Activated CD8-positive, alpha-beta memory T cell treated with anti-CD3 and anti-CD28 coated beads, Interleukin-2, amount 10 ng/mL, durations not matched to agents 7 days and 5 days (primary cell): ENCODE data around the gene CTCF. TPM values are rescaled to one million over a fixed set of nuclear protein-coding genes. Genes with fewer than 3 reads are reported as not detected.

Source experiments
- ATAC-seq: fragments of 150-1000 bp; cut with Tn5 transposase; one replicate; pipeline ENCODE4 v1.10.0; 2021; ENCODE audit warnings: moderate library complexity
- CTCF ChIA-PET: fragments of 350-600 bp; sonication (Branson Sonifier 250); formaldehyde crosslinking; loops from one replicate; lab custom pipeline; 2021; ENCODE audit warnings: antibody characterized with exemption; lab: Charles Lee
- DNase-seq: peaks from one replicate; pipeline ENCODE4 v3.0.0-alpha.2; 2020
- H3K27ac Mint-ChIP-seq: one replicate; pipeline ENCODE4 v1.8.0; 2021; ENCODE audit warnings: mild to moderate bottlenecking, mixed read lengths
- H3K27me3 Mint-ChIP-seq: one replicate; pipeline ENCODE4 v1.8.0; 2021; ENCODE audit warnings: mixed read lengths
- H3K36me3 Mint-ChIP-seq: one replicate; pipeline ENCODE4 v1.8.0; 2021; ENCODE audit warnings: mild to moderate bottlenecking, mixed read lengths
- H3K4me1 Mint-ChIP-seq: one replicate; pipeline ENCODE4 v1.8.0; 2021; ENCODE audit warnings: mixed read lengths
- H3K4me3 Mint-ChIP-seq: one replicate; pipeline ENCODE4 v1.8.0; 2021; ENCODE audit warnings: mild to moderate bottlenecking, moderate library complexity, mixed read lengths
- H3K9me3 Mint-ChIP-seq: one replicate; pipeline ENCODE4 v1.8.0; 2022; ENCODE audit warnings: low read depth, mixed read lengths
- total RNA-seq, 2 experiments: library from RNA; stranded (reverse); gene quantifications; one replicate each; pipeline ENCODE4 v1.2.3, GENCODE V29; 2021

The CTCF gene
- total RNA-seq, 2 experiments from 2014 or later: 74.0 to 81.8 TPM

- H3K4me1 Mint-ChIP-seq: peaks cover 40% of the 10 kb centered on the region
- no peaks in the 10 kb centered on the region for H3K27me3 Mint-ChIP-seq
- H3K9me3 Mint-ChIP-seq: no peaks in the 10 kb centered on the region
- H3K27ac Mint-ChIP-seq: no peak overlapping the region
- H3K4me3 Mint-ChIP-seq: no peak overlapping the region
- ATAC-seq (no peak), DNase-seq (no peak)
- CTCF ChIA-PET: interaction anchor here (1.0 to 14.3 kb wide), 8 partner anchors 17 to 122 kb away, joined by 3 to 360 read pairs (median 13); partner anchors contain the start of genes ACD, CARMIL2, CTCF and PARD6A
- peaks cover 4% of the 10 kb centered on the region for H3K36me3 Mint-ChIP-seq
These were observed 16.2 kb upstream of the CTCF start for GRCh38 chr16:67546091-67546501.

GRCh38 chr16:67546761-67547422, 15.4 kb upstream of the CTCF start:
- peak; percentile 81 for DNase-seq
- CTCF ChIA-PET: interaction anchor here (0.6 to 14.3 kb wide), 38 partner anchors 10 to 540 kb away, joined by 3 to 360 read pairs (median 5); partner anchors contain the start of genes ACD, C16orf86, CARMIL2 and CTCF
- Mint-ChIP-seq H3K27ac (peak overlapping the region; percentile 97), H3K9me3 (no peaks in the 10 kb centered on the region), H3K4me1 (peaks cover 40% of the 10 kb centered on the region), H3K36me3 (peaks cover 4% of the 10 kb centered on the region), H3K4me3 (no peak overlapping the region), H3K27me3 (no peaks in the 10 kb centered on the region)
- ATAC-seq: peak; percentile 57

- DNase-seq (peak; percentile 64), ATAC-seq (peak; percentile 46)
- CTCF ChIA-PET: interaction anchor here (0.6 to 14.3 kb wide), 37 partner anchors 11 to 387 kb away, joined by 3 to 360 read pairs (median 5); partner anchors contain the start of genes ACD, C16orf86, CARMIL2 and CTCF
- Mint-ChIP-seq H3K36me3 (no peaks in the 10 kb centered on the region), H3K4me3 (peak overlapping the region; percentile 47), H3K27ac (peak overlapping the region; percentile 97), H3K9me3 (no peaks in the 10 kb centered on the region), H3K27me3 (no peaks in the 10 kb centered on the region), H3K4me1 (peaks cover 37% of the 10 kb centered on the region)
These were observed 14.7 kb upstream of the CTCF start for GRCh38 chr16:67547423-67548264.

GRCh38 chr16:67548265-67549126, 13.8 kb upstream of the CTCF start:
- peaks cover 34% of the 10 kb centered on the region for H3K4me1 Mint-ChIP-seq
- CTCF ChIA-PET: interaction anchor here (0.7 to 14.3 kb wide), 17 partner anchors 11 to 124 kb away, joined by 3 to 360 read pairs (median 14); partner anchors contain the start of genes ACD, C16orf86, CARMIL2 and CTCF
- ATAC-seq (peak; percentile 11), DNase-seq (no peak)
- no peaks in the 10 kb centered on the region for H3K27me3 Mint-ChIP-seq
- H3K27ac Mint-ChIP-seq: peak overlapping the region; percentile 97
- H3K36me3 Mint-ChIP-seq: no peaks in the 10 kb centered on the region
- H3K4me3 Mint-ChIP-seq: no peak overlapping the region
- no peaks in the 10 kb centered on the region for H3K9me3 Mint-ChIP-seq

DNA sequence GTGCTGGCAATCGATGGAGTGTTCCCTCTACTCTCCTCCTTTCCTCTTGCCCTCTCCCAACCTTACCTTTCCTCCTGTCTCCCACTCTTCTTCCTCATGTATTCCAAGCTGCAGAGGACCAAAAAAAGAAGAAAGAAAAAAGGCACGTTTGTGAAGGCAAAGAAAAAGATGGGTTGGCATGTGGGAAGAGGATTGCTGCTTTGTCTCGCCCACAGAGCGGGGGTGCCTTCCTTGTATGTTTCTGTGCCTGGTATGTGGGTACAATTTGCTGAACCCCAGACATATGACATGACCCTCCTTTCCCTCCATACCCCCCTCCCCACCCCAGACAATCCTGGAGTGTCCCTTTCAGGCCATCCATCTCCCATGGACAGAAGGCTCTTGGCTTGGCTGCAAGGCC, 13.1 kb upstream of the CTCF start:
- Mint-ChIP-seq H3K27ac (peak overlapping the region; percentile 97), H3K4me3 (no peak overlapping the region), H3K36me3 (peaks cover 4% of the 10 kb centered on the region), H3K9me3 (no peaks in the 10 kb centered on the region), H3K4me1 (peaks cover 38% of the 10 kb centered on the region), H3K27me3 (no peaks in the 10 kb centered on the region)
- ATAC-seq: no peak
- CTCF ChIA-PET: interaction anchor here (1.5 to 14.3 kb wide), 4 partner anchors 8 to 94 kb away, joined by 4 to 360 read pairs (median 158); partner anchors contain the start of genes CARMIL2 and CTCF
- no peak for DNase-seq

GRCh38 chr16:67549936-67550335, 12.4 kb upstream of the CTCF start:
- H3K36me3 Mint-ChIP-seq: peaks cover 7% of the 10 kb centered on the region
- CTCF ChIA-PET: interaction anchor here (1.5 to 14.3 kb wide), 4 partner anchors 9 to 93 kb away, joined by 4 to 360 read pairs (median 158); partner anchors contain the start of genes CARMIL2 and CTCF
- DNase-seq (no peak), ATAC-seq (no peak)
- H3K27ac Mint-ChIP-seq: peak overlapping the region; percentile 59
- H3K4me3 Mint-ChIP-seq: no peak overlapping the region
- no peaks in the 10 kb centered on the region for H3K27me3 Mint-ChIP-seq
- H3K9me3 Mint-ChIP-seq: no peaks in the 10 kb centered on the region
- H3K4me1 Mint-ChIP-seq: peaks cover 42% of the 10 kb centered on the region

DNA sequence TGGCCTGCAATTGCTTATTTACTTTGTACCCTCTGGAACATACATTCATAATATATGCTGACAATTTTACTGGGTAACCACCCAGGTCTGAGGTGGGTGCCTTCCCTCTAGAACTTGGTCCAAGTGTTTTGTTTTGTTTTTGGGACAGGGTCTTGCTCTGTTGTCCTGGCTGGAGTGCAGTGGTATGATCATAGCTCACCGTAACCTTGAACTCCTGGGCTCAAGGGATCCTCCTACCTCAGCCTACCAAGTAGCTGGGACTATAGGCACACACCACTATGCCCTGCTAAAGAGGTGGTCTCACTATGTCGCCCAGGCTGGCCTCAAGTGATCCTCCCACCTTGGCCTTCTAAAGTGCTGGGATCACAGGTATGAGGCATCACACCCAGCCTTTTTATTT, 11.2 kb upstream of the CTCF start:
- peaks cover 51% of the 10 kb centered on the region for H3K4me1 Mint-ChIP-seq
- H3K4me3 Mint-ChIP-seq: no peak overlapping the region
- CTCF ChIA-PET: interaction anchor here (1.5 to 14.3 kb wide), 4 partner anchors 10 to 92 kb away, joined by 4 to 360 read pairs (median 158); partner anchors contain the start of genes CARMIL2 and CTCF

DNA sequence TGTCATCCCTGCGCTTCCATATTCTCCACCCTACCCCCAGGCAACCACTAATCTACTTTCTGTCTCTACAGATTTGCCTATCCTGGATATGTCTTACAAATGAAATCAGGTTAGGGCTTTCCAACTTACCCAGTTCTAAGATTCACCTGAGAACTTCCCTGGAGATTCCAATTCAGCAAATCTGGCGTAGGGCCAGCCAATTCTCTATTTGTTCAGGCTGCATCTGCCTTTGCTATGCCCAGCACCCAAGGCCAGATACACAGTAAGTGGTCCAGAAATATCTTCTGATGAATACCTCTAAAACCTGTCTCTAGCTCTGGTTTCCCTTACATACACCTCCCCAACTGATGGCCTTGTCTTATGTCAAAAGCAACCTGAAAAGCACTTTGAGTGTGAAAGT, 10.4 kb upstream of the CTCF start:
- no peak for ATAC-seq
- peak overlapping the region; percentile 63 for H3K27ac Mint-ChIP-seq
- H3K4me1 Mint-ChIP-seq: peaks cover 50% of the 10 kb centered on the region
- CTCF ChIA-PET: interaction anchor here (1.8 to 14.3 kb wide), 3 partner anchors 11 to 91 kb away, joined by 6 to 360 read pairs (median 307); partner anchors contain the start of genes CARMIL2 and CTCF
- H3K27me3 Mint-ChIP-seq: no peaks in the 10 kb centered on the region
- no peak for DNase-seq
- peaks cover 7% of the 10 kb centered on the region for H3K36me3 Mint-ChIP-seq
- no peak overlapping the region for H3K4me3 Mint-ChIP-seq
- H3K9me3 Mint-ChIP-seq: no peaks in the 10 kb centered on the region

More for the DNA sequence above, 11.2 kb upstream of the CTCF start:
- DNase-seq: no peak
- Mint-ChIP-seq H3K9me3 (no peaks in the 10 kb centered on the region), H3K27ac (no peak overlapping the region), H3K36me3 (peaks cover 7% of the 10 kb centered on the region), H3K27me3 (no peaks in the 10 kb centered on the region)
- no peak for ATAC-seq

DNA sequence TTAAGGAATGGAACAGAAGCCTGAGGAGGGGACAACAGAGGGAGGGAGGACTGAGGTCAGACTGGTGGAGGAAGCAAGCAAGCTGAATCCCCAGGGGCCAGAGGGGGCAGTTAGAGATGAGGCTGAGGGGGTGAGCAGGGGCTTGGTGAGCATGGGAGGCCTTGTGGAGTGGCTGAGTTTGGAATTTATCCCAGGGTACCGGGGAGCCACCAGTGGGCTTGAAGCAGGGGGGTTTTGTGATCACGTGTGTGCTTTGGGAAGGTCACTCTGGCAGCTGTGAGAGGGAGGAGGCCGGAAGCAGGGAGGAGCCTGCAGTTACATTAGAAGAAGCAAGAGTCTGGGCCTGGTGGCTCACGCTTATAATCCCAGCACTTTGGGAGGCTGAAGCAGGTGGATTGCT, 9.8 kb upstream of the CTCF start:
- ATAC-seq: no peak
- no peak for DNase-seq
- no peak overlapping the region for H3K4me3 Mint-ChIP-seq
- peaks cover 7% of the 10 kb centered on the region for H3K36me3 Mint-ChIP-seq
- H3K4me1 Mint-ChIP-seq: peaks cover 49% of the 10 kb centered on the region
- H3K27ac Mint-ChIP-seq: peak overlapping the region; percentile 63
- H3K9me3 Mint-ChIP-seq: no peaks in the 10 kb centered on the region
- CTCF ChIA-PET: interaction anchor here (1.8 to 14.3 kb wide), 3 partner anchors 11 to 91 kb away, joined by 6 to 360 read pairs (median 307); partner anchors contain the start of genes CARMIL2 and CTCF
- no peaks in the 10 kb centered on the region for H3K27me3 Mint-ChIP-seq

- peaks cover 14% of the 10 kb centered on the region for H3K36me3 Mint-ChIP-seq
- ATAC-seq (peak; percentile 94), DNase-seq (no peak)
- peak overlapping the region; percentile 98 for H3K27ac Mint-ChIP-seq
- CTCF ChIA-PET: interaction anchor here (0.5 to 19.2 kb wide), 13 partner anchors 6 to 334 kb away, joined by 3 to 360 read pairs (median 5); partner anchors contain the start of genes ATP6V0D1, CARMIL2 and CTCF
- peak overlapping the region; percentile 33 for H3K4me3 Mint-ChIP-seq
- peaks cover 53% of the 10 kb centered on the region for H3K4me1 Mint-ChIP-seq
- H3K27me3 Mint-ChIP-seq: no peaks in the 10 kb centered on the region
- no peaks in the 10 kb centered on the region for H3K9me3 Mint-ChIP-seq
These were observed 6.5 kb upstream of the CTCF start for GRCh38 chr16:67555795-67556212.

DNA sequence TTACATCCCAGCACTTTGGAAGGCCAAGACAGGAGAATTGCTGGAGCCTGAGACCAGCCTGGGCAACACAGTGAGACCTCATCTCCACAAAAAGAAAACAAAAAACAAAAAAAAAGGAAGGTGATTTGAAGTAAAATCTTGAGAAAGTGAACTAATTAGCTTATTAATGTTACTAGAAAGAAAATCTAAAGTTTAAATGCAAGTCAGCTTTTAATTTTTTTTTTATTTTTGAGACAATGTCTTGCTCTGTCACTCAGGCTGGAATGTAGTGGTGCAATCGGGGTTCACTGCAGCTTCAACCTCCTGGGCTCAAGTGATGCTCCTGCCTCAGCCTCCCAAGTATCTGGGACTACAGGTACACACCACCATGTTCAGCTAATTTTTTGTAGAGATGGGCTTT, 3.5 kb upstream of the CTCF start:
- no peak overlapping the region for H3K27ac Mint-ChIP-seq
- H3K4me1 Mint-ChIP-seq: peaks cover 50% of the 10 kb centered on the region
- DNase-seq: no peak
- no peaks in the 10 kb centered on the region for H3K27me3 Mint-ChIP-seq
- no peaks in the 10 kb centered on the region for H3K9me3 Mint-ChIP-seq
- CTCF ChIA-PET: interaction anchor here (0.9 to 19.2 kb wide), 3 partner anchors 9 to 38 kb away, joined by 3 to 360 read pairs (median 8); no protein-coding TSS in a partner anchor
- no peak overlapping the region for H3K4me3 Mint-ChIP-seq
- H3K36me3 Mint-ChIP-seq: peaks cover 15% of the 10 kb centered on the region
- ATAC-seq: no peak

- Mint-ChIP-seq H3K9me3 (no peaks in the 10 kb centered on the region), H3K27me3 (no peaks in the 10 kb centered on the region), H3K27ac (peak overlapping the region; percentile 94), H3K36me3 (peaks cover 8% of the 10 kb centered on the region), H3K4me1 (peaks cover 47% of the 10 kb centered on the region), H3K4me3 (peak overlapping the region; percentile 89)
- DNase-seq: no peak
- ATAC-seq: no peak
- CTCF ChIA-PET: interaction anchor here (1.1 to 19.2 kb wide), 7 partner anchors 11 to 99 kb away, joined by 3 to 360 read pairs (median 12); partner anchors contain the start of genes ACD and CARMIL2
These were observed 1.4 kb upstream of the CTCF start for GRCh38 chr16:67560827-67561342.
